Heart right ventricle (tissue), 16 donors: Measurements from ENCODE around the gene CTSL. TPM values are rescaled to one million over a fixed set of nuclear protein-coding genes. Genes with fewer than 3 reads are reported as not detected.

ENCODE experiments used
- ATAC-seq, 8 donors: fragments of 200-7000 bp; cut with Tn5 transposase; one replicate each; pipeline ENCODE4 v1.9.1; 2020; ENCODE audit warnings: mild to moderate bottlenecking in 8 of 8, moderate library complexity in 8 of 8, moderate number of reproducible peaks in 1 of 8
- DNase-seq, 2 donors: peaks; one replicate each; pipeline ENCODE4 v3.0.0-alpha.2; 2020
- H3K27ac ChIP-seq, 10 donors: fragments of 200-600 bp; sonication (generic) in 2 of 10; one replicate each; pipeline versions ENCODE4 v1.5.0 to v1.8.0; 2020 to 2022; ENCODE audit warnings: mild to moderate bottlenecking in 3 of 10
- H3K27me3 ChIP-seq, 7 donors: fragments of 200-600 bp; one replicate each; pipeline ENCODE4 v1.8.0; 2021 to 2022; ENCODE audit warnings: mild to moderate bottlenecking in 2 of 7
- H3K36me3 ChIP-seq, 9 donors: fragments of 200-600 bp; sonication (generic) in 1 of 9; one replicate each; pipeline versions ENCODE4 v1.5.0 to v1.8.0; 2020 to 2022; ENCODE audit warnings: mild to moderate bottlenecking in 2 of 9
- H3K4me1 ChIP-seq, 9 donors: fragments of 200-600 bp; sonication (generic) in 1 of 9; one replicate each; pipeline versions ENCODE4 v1.5.0 to v1.8.0; 2020 to 2022; ENCODE audit warnings: mild to moderate bottlenecking in 4 of 9
- H3K4me3 ChIP-seq, 10 donors: fragments of 200-600 bp; sonication (generic) in 2 of 10; one replicate each; pipeline versions ENCODE4 v1.5.0 to v1.8.0; 2020 to 2022; ENCODE audit warnings: mild to moderate bottlenecking in 7 of 10, moderate library complexity in 2 of 10
- H3K9me3 ChIP-seq, 11 donors: fragments of 200-600 bp in 10 of 11; sonication (generic) in 2 of 11; one replicate each; pipeline versions ENCODE4 v1.5.0 to v1.8.0; 2013 to 2022; ENCODE audit warnings: mild to moderate bottlenecking in 2 of 11, control low read depth in 1 of 11, moderate library complexity in 1 of 11
- WGBS, 2 donors: extraction: QIAGEN DNeasy Blood & Tissue Kit; methylation state at CpG; one replicate each; pipeline ENCODE4 v1.1.7; 2013; ENCODE audit warnings: inconsistent platforms in 1 of 2; 5-methylcytosine and 5-hydroxymethylcytosine counted together
- intact Hi-C, 10 donors: fragments of 100-400 bp; cut with DNase I; formaldehyde crosslinking; loops; one replicate each; pipeline versions ENCODE4 v1.11.1 to v1.14.2; 2022
- polyA plus RNA-seq, 2 donors: library from polyadenylated mRNA; stranded (reverse); fragments of 200-250 nt; gene quantifications; one replicate each; pipeline ENCODE4 v1.2.3, GENCODE V29; 2013
- total RNA-seq, 10 donors: library from RNA; stranded (reverse); fragmentation: NEBNext Ultra II Directional in 3 of 10; extraction: Animal tissue kit (Norgen Biotek cat#: 25700) in 3 of 10; gene quantifications; one replicate each; pipeline versions ENCODE4 v1.2.1 to v1.2.4, GENCODE V29; 2021 to 2023
- TF ChIP-seq, protein P1 (sequence below), 9 donors: fragments of 200-600 bp; sonication (generic) in 2 of 9; IDR thresholded peaks; one replicate each; pipeline versions ENCODE4 v1.5.0 to v1.8.0; 2021 to 2022; ENCODE audit warnings: antibody characterized with exemption in 9 of 9, mild to moderate bottlenecking in 5 of 9, moderate library complexity in 1 of 9
- donor health status: Arrhythmogenic right ventricular cardiomyopathy.
- donor health status: ischemic (EF 13 %, LVEDD 7.1; RV severe dilation, severe dysfunction).
- donor health status: healthy with polysubstance abuse.
- donor health status: DM: no; HTN: yes; CAD: no.
- donor health status: DM: no; HTN: no; CAD: no.
- donor health status: ischemic (EF 25% LVEDD 6.9; RV normal size, moderate dysfunction).
- donor health status: ischemic (EF 25% LVEDD 5.7; RV mildly dilated, moderate dysfunction).
- donor health status: healthy.
- donor health status: DM: yes; HTN: yes; CAD: no.
- donor health status: Ischemic cardiomyopathy.
- donor health status: ischemic (EF 35%, LVEDD 5.7; RV mildly dilated, moderate dysfunction).
- donor health status: nonischemic (EF 11% LVEDD 7.7; RV severe dilation, severe dysfunction).
- donor health status: DM: yes; HTN: yes; CAD: no.
- donor health status: PGD.
- donor health status: ischemic (EF 29% LVEDD 5.4; RV normal size, mild dysfunction).
- donor health status: nonischemic (EF 23%, LVEDD 6.1; RV moderate dilation, normal function).

The CTSL gene
- total and polyA plus RNA-seq, 12 donors, result 75.8 to 189 (median 134) TPM

DNA sequence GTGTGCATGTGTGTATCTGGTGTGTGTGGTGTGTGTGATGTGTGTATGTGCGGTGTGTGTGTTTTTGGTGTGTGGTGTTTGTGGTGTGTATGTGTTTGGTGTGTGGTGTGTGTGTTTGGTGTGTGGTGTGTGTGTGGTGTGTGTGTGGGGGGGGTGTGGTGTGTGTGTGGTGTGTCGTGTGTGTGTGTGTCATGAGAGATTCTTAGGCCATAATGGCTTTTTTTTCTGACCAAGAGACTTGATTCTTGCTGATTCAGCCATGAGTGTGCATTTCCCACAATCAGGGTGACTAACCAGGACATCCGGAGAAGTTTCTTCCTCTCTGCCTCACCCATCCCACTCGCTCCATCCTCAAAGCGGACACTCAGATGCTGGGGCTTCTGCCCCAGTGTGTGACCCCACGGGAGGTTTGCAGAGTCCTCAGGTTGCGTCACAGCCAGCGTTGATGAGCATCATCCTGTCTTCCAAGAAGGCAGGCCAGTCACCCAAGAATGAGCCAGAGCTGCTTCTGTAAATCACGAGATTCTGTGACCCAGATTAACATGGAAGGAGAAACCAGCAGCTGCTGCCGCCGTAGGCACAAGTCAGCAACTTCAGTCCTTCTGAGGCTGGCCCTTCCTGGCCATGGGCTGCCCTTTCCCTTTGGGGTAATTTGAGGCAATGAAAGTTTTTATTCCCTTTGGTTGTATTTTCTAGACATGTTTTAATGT, 12.5 kb upstream of the CTSL start:
- TF ChIP-seq, protein P1, sequence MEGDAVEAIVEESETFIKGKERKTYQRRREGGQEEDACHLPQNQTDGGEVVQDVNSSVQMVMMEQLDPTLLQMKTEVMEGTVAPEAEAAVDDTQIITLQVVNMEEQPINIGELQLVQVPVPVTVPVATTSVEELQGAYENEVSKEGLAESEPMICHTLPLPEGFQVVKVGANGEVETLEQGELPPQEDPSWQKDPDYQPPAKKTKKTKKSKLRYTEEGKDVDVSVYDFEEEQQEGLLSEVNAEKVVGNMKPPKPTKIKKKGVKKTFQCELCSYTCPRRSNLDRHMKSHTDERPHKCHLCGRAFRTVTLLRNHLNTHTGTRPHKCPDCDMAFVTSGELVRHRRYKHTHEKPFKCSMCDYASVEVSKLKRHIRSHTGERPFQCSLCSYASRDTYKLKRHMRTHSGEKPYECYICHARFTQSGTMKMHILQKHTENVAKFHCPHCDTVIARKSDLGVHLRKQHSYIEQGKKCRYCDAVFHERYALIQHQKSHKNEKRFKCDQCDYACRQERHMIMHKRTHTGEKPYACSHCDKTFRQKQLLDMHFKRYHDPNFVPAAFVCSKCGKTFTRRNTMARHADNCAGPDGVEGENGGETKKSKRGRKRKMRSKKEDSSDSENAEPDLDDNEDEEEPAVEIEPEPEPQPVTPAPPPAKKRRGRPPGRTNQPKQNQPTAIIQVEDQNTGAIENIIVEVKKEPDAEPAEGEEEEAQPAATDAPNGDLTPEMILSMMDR (IDR thresholded peaks at IDR 0.05), result peak in 1 of 9 donors; percentile 12
- 39 to 54% methylated on average over 11 of the region's 11 CpGs for WGBS, 2 donors

DNA sequence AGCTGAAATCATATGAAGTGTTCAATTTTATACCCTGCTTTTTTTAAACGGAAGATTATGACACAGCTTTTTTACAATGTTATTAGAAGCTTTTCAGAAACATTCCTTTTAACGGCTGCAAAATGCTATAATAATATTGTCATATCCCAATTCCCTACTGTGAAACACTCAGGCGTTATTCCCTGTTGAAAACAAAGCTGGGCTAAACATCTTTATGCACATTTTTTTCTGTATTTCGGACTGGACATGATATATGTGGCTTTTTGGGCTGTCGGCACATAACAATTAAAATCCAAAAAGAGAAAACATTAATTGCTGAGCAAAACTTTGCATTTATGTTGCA, 12.0 kb upstream of the CTSL start:
- peak overlapping the region; percentile 7 to 86 (median 68) for H3K27ac ChIP-seq
- WGBS, 2 donors, result 59 to 64% methylated on average over 5 of the region's 5 CpGs

More for the DNA sequence above, 12.5 kb upstream of the CTSL start:
- Histone ChIP-seq H3K36me3 (no peaks in the 10 kb centered on the region), H3K9me3 (no peaks in the 10 kb centered on the region), H3K4me3 (peak overlapping the region in 4 of 10 donors; percentile 14 to 35 (median 23)), H3K27me3 (no peaks in the 10 kb centered on the region), H3K27ac (peak overlapping the region; percentile 7 to 86 (median 68)), H3K4me1 (peaks cover 0 to 53% (median 8%) of the 10 kb centered on the region in 9 donors)
- peak; percentile 70 to 83 for DNase-seq
- intact Hi-C loops, result no loop called here
- peak; percentile 85 to 94 (median 90) for ATAC-seq

GRCh38 chr9:87714819-87715218, 11.1 kb upstream of the CTSL start:
- TF ChIP-seq, protein P1 (IDR thresholded peaks at IDR 0.05), result no peak
- Histone ChIP-seq H3K4me1 (peaks cover 0 to 53% (median 8%) of the 10 kb centered on the region in 9 donors), H3K4me3 (no peak overlapping the region), H3K9me3 (no peaks in the 10 kb centered on the region), H3K27ac (peak overlapping the region in 7 of 10 donors; percentile 53 to 86 (median 67)), H3K36me3 (no peaks in the 10 kb centered on the region), H3K27me3 (no peaks in the 10 kb centered on the region)
- WGBS, 2 donors, result 64 to 68% methylated on average over 2 of the region's 2 CpGs
- ATAC-seq (peak in 5 of 8 donors; percentile 18 to 62 (median 25)), DNase-seq (peak in 1 of 2 donors; percentile 20)
- intact Hi-C loops, result no loop called here

More for the DNA sequence above, 12.0 kb upstream of the CTSL start:
- peaks cover 0 to 51% (median 8%) of the 10 kb centered on the region in 9 donors for H3K4me1 ChIP-seq
- intact Hi-C loops, result no loop called here
- H3K4me3 ChIP-seq, result peak overlapping the region in 1 of 10 donors; percentile 14
- peak in 1 of 8 donors; percentile 7 for ATAC-seq
- TF ChIP-seq, protein P1 (IDR thresholded peaks at IDR 0.05), result no peak
- H3K27me3 ChIP-seq, result no peaks in the 10 kb centered on the region
- no peaks in the 10 kb centered on the region for H3K36me3 ChIP-seq
- DNase-seq, result no peak
- no peaks in the 10 kb centered on the region for H3K9me3 ChIP-seq

- intact Hi-C loops, result no loop called here
- H3K4me1 ChIP-seq, result peaks cover 0 to 62% (median 8%) of the 10 kb centered on the region in 9 donors
- no peaks in the 10 kb centered on the region for H3K36me3 ChIP-seq
- H3K27me3 ChIP-seq, result no peaks in the 10 kb centered on the region
- WGBS, 2 donors, result 84 to 85% methylated on average over 2 of the region's 2 CpGs
- TF ChIP-seq, protein P1 (IDR thresholded peaks at IDR 0.05), result no peak
- no peaks in the 10 kb centered on the region for H3K9me3 ChIP-seq
- ATAC-seq (no peak), DNase-seq (no peak)
- H3K27ac ChIP-seq, result peak overlapping the region in 1 of 10 donors; percentile 86
- no peak overlapping the region for H3K4me3 ChIP-seq
Observed at GRCh38 chr9:87716141-87716540, 9.8 kb upstream of the CTSL start.
